ENCODE data around the gene SIMC1. TPM values are rescaled to one million over a fixed set of nuclear protein-coding genes. Genes with fewer than 3 reads are reported as not detected.
A peak's percentile ranks its signal among the peaks of the same experiment; 100 is the strongest.

SIMC1 gene
- total RNA-seq, 1 donor from 2014 or later: 11.5 TPM

- DNase-seq (ENCODE audit: low spot score): peak; percentile 97
Observed at GRCh38 chr5:176361437-176362232, 123.4 kb downstream of the SIMC1 start, which contains the start of gene KIAA1191. TSS of gene KIAA1191 (minus strand) at chr5:176361764. CDS start at chr5:176359508, 2,256 bp downstream.

DNA sequence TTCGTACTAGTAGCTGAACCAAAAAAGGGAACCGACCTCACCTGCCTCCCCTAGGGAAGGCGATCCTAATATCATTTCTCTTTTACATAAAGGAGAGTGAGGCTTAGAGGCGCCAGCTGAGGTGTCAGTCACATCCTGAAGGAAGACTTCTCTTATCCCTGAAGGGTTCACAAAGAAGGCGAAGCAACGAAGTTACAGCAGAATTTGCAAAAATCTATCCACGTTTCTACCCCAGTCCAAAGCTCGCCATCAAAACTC, 123.9 kb downstream of the SIMC1 start:
- DNase-seq (ENCODE audit: low spot score): no peak

- DNase-seq (ENCODE audit: low spot score): no peak
Observed at GRCh38 chr5:176364765-176365350, 126.6 kb downstream of the SIMC1 start.

GRCh38 chr5:176365351-176366231, 127.4 kb downstream of the SIMC1 start, which contains the start of gene ARL10:
TSS of gene ARL10 (plus strand) at chr5:176365487. CDS start at chr5:176365564, 77 bp downstream.
- DNase-seq (ENCODE audit: low spot score): no peak

DNA sequence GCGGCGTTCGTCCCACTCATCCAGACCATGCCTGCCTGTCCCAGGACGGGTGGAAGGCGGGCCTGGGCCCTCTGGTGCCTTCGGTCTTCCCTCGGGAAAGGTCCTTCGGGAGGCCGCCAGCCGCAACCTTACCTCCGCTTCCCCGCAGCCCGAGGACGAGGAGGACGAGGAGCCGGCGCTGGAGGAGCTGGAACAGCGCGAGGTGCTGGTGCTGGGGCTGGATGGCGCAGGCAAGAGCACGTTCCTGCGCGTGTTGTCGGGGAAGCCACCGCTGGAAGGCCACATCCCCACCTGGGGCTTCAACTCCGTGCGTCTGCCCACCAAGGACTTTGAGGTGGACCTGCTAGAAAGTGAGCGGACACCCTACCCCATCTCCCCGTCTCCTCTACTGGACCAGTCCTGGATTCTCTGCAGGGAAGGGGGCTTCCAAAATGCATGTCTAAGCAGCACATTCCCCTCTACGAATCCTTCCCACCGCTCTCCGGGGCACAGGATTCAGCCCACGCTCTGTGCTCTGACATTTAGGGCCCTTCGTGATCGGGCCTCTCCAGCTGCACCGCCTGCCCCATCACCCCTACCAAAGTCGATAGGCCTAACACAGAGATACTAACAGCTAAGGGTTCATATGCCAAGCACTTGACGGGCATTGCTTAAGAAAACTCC, 128.1 kb downstream of the SIMC1 start:
- no peak for DNase-seq (ENCODE audit: low spot score)

DNA sequence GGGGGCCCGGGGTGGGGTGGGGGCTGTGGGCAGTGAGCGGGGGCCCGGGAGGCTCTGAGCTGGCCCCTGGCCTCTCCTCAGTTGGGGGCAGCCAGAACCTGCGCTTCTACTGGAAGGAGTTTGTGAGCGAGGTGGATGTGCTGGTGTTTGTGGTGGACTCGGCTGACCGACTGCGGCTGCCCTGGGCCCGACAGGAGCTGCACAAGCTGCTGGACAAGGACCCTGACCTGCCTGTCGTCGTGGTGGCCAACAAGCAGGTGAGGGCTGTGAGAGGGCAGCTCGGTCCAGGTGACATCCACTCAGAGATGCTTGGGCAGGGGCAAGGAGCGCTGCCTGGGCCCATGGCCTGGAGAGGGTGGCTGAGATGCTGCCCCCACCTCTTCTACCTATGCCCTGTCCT, 130.5 kb downstream of the SIMC1 start:
- no peak for DNase-seq (ENCODE audit: low spot score)

DNA sequence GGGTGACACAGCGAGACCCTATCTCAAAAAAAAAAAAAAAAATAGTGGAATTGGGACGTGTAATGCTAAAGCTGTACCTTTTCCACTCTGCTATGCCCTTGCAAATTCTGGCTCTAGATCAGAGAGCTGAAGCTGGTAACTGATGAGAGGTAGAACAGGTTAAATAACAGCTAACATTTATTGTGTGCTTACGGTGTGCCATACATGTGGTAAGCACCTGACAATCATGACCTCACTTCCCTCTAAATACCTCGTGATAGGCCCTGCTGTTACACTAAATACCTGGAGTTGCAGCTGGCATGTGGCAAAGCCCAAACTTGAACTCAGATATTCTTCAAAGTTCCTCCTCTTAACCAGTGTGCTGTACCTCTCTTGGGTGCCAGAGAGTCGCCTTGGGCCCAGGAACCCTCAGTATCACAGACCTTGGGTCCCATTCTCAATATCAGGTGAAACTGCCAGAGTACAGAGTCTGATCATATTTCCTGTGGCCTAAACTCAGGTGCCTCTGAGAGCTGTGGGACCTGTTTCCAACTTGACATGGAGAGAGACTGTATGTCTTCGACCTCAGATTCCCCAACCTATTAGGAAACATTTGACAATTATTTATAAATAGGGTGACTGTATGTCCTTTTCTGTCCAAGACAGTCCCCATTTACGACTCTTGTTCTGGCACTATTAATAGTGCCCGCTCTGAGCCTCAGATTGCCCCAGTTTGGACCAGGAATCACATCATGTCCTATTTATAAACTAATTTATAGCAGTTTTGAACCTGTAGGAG, 131.9 kb downstream of the SIMC1 start:
- no peak for DNase-seq (ENCODE audit: low spot score)

DNA sequence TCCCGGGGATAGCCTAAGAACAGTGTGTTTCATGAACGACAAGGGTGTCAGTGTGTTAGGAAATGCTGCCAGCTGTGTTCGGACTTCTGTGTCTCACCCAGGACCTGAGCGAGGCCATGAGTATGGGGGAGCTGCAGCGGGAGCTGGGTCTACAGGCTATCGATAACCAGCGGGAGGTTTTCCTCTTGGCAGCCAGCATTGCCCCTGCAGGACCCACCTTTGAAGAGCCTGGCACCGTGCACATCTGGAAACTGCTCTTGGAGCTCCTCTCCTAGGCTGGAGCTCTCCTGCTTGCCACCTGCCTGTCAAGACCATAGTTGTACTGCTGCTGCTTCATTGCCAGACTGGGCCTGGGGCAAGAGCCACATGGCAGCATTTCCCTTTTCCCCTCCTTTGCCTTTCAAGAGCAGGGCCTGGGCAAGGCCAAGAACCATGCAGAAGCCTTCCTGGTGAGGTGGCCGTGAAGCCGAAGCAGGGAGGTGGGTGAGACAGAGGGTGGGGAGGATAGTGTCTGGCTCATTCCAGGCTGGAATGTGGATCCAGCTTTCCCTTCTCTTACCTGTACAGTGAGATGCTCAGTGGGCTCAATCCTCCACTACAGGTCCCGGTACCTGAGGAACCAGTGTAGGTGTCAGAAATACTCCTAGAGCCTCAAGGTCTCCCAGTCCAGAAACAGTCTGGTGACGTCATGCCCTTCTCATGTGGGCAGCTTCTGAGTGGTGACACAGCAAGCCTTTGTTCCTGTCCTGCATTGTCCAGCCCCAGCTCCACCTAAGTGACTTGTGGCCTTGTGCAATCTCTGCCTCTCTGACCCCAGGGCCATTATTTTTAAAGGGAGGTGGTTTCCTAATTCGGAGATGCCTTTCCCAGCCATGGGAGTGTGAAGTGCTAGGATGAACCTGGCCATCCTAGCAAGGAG, 133.7 kb downstream of the SIMC1 start:
- no peak for DNase-seq (ENCODE audit: low spot score)

DNA sequence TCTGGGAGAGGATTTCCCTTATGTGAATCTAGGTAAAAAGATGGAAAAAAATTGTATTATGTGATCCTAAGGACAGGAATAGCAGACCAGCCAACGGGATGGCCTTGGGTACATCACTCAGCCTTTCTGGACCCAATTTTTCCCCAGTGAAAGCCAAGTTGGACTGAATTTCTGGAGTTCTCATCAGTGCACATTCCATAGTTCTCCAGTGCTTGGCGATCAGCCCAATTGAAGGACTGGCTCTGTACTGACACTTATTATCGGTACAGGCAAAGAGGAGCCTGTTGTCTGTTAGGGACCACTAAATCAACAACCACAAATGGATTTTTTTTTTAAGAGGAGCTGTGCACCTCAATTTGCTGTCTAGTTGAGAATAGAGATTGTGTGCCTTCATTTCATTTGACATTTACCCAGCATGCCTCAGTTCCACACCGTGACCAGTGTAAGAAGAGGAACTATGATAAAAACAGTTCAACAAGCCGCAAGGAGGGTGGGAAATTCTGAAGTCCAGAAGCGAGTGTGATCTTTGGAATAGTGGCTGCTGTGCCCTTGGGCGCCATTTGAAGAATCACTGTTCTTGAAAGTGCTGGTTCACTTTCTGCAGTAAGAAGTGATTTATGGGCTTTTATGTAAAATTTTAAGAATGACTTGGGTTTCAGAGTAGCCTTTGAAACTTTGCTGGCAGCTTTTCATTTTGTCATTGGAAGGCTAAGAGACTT, 135.0 kb downstream of the SIMC1 start:
- no peak for DNase-seq (ENCODE audit: low spot score)

DNA sequence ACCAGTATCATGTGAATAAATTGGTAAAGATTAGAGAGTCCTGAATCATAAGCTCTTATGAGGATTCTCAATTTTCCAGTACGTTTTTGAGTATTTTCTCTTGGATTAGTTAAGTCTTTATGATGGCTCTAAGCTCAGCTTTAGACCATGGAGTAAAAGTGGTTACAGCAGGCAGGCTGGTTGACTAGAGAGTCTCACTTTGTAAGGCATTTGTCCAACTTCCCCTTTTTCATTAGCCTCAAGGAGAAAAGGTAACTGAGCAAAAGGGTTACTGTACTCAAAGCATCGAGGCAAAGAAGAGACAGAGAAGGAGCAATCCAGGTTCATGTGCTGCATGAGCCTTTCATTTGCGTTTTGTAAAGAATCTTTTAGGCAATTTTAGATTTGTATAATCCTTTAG, 141.7 kb downstream of the SIMC1 start:
- no peak for DNase-seq (ENCODE audit: low spot score)

DNA sequence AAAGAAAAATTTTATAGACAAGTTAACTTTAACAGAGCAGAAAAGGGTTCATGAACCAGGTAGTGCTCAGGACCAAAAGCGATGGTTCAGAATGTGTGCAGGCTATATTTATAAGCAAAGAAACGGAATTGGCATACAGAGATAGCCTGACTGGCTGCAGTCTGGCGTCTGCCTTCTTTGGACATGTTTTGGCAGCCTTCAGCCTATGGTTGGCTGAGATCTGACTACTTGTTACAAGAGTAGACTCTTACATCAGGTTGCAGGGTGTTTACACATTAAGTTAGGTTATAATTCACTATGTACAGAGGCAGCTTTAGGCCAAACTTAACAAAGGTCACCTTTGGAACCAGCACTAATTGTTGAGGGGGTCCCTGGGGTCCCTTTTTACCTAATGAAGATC, 143.2 kb downstream of the SIMC1 start:
- DNase-seq (ENCODE audit: low spot score): no peak

DNA sequence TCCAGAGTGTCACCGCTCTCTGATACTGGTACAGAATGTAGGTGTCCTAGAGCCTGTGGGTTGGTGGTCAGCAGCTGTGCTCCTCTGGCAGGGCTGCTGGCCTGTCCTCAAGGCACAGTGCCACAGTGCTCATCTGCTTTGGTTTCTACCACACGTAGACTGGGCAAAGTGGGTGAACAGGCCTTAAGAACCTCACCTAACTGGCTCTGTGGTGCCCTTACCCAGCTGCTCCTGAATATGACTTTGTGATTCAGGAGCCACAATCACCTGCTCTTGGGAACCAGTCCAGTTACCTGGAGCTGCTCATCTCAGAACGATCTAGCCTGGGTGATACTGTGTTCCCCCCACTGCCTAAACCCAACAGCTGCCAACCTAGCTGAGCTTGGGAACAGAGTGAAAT, 143.8 kb downstream of the SIMC1 start:
- DNase-seq (ENCODE audit: low spot score): no peak

DNA sequence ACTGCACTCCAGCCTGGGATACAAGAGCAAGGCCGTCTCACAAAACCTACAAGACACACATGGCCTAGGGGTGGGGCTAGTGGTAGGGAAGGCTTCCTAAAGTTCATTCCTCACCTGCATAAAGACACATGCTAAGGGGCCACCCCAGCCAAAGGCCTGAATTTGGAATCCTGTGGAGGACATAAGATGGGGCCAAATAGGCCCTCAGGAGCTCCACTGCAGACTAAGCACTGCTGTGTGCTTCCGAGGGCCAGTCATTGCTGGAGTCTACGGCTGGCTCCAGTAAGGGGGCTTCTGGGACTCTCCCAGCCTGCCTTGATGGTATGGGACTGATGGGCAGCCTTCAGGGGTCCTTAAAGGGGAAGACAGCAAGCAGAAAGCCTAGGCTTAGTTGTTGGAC, 144.5 kb downstream of the SIMC1 start:
- no peak for DNase-seq (ENCODE audit: low spot score)

GRCh38 chr5:176383248-176383905, 145.2 kb downstream of the SIMC1 start:
- DNase-seq (ENCODE audit: low spot score): no peak

DNA sequence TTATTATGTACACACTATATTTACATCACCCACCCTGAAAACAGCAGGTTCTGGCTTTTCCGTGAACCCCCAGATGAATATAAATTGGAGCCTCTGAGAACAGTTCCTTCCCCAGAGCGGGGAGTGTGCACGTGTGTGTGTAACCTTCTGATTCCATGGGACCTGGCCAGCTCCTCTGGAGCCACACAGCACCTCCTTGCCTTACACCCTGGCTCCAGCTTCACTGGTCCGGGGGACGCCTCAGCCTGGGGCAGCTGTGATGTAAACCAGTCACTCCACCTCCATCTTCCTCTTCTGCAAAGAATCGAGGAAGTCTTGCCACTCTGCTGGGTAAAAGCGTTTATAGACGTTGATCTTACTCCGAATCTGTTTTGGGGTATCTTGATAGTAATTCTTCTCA, 145.7 kb downstream of the SIMC1 start:
- DNase-seq (ENCODE audit: low spot score): no peak

- DNase-seq (ENCODE audit: low spot score): no peak
Observed at GRCh38 chr5:176384366-176384930, 146.2 kb downstream of the SIMC1 start.

- DNase-seq (ENCODE audit: low spot score): no peak
Observed at GRCh38 chr5:176384991-176385390, 146.8 kb downstream of the SIMC1 start.

GRCh38 chr5:176386491-176386890, 148.3 kb downstream of the SIMC1 start:
- no peak for DNase-seq (ENCODE audit: low spot score)
